ENCODE results near the gene MBOAT1.

DNA sequence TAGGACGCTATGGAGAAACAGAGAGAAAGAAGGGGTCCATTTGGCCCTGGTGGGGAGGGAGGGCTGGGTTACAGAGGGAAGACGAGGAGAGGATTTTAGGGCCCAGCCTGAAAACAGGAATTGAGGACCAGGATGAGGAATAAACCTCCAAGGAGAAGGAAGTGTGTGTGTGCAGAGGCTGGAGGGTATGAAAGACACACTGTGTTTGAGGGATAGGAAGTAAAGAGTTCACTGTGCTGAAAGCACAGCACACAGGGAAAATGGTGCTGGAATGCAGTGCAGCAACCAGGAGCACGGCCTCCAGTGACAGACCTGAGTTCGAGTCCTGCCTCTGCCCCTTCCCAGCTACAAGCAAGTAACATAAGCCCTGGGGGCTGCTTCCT, 7.8 kb downstream of the MBOAT1 start:
- TF ChIP-seq CTCF (IDR thresholded peaks at IDR 0.05) (no peak), FOXM1 (IDR thresholded peaks at IDR 0.05; ENCODE audit: low read depth) (no peak), REST (IDR thresholded peaks at IDR 0.05; ENCODE audit: low read depth, low read length) (no peak), SIN3A (IDR thresholded peaks at IDR 0.05; ENCODE audit: borderline replicate concordance, low read depth, low read length) (no peak), TEAD4 (IDR thresholded peaks at IDR 0.05; ENCODE audit: borderline replicate concordance, insufficient read depth) (no peak), EZH2phosphoT487 (IDR thresholded peaks at IDR 0.05; ENCODE audit: borderline replicate concordance, low read depth) (no peak), TAF1 (IDR thresholded peaks at IDR 0.05; ENCODE audit: borderline replicate concordance, low read depth, low read length) (no peak), RXRA (IDR thresholded peaks at IDR 0.05; ENCODE audit: borderline replicate concordance, low read depth) (no peak)

Data from SK-N-SH (cell line).